Left cardiac atrium (tissue), 4 donors: ENCODE data around the gene SH3BP5. TPM values are rescaled to one million over a fixed set of nuclear protein-coding genes. Genes with fewer than 3 reads are reported as not detected.
"Not testable (repeated sequence)": the region's sequence is repeated elsewhere in the genome, so short reads cannot be mapped to it uniquely, and the experiment has no call there.

ENCODE experiments used
- ATAC-seq, 2 donors: fragments of 200-7000 bp; cut with Tn5 transposase; one replicate each; pipeline ENCODE4 v1.9.1; 2020; ENCODE audit warnings: mild to moderate bottlenecking in 2 of 2, moderate library complexity in 2 of 2
- DNase-seq: peaks from one replicate; pipeline ENCODE4 v3.0.0-alpha.2; 2020
- intact Hi-C, 2 donors: fragments of 100-400 bp; cut with DNase I; formaldehyde crosslinking; loops; one replicate each; pipeline versions ENCODE4 v1.14.1 to v1.15.1; 2022 to 2023
- long read RNA-seq: library from polyadenylated mRNA; unstranded; transcript quantifications from one replicate; pipeline ENCODE4 v2.0.0, GENCODE V29; 2021
- total RNA-seq, 2 donors: library from RNA; stranded (reverse); fragmentation: NEBNext Ultra II Directional; extraction: Animal tissue kit (Norgen Biotek cat#: 25700); gene quantifications; one replicate each; pipeline ENCODE4 v1.2.1, GENCODE V29; 2021
- donor health status: DM: no; HTN: yes; CAD: no.
- donor health status: DM: no; HTN: yes; CAD: no; lungs with severe emphysema.
- donor health status: DM: yes; HTN: yes; CAD: no.
- donor health status: Dilated cardiomyopathy.

The SH3BP5 gene, protein sequence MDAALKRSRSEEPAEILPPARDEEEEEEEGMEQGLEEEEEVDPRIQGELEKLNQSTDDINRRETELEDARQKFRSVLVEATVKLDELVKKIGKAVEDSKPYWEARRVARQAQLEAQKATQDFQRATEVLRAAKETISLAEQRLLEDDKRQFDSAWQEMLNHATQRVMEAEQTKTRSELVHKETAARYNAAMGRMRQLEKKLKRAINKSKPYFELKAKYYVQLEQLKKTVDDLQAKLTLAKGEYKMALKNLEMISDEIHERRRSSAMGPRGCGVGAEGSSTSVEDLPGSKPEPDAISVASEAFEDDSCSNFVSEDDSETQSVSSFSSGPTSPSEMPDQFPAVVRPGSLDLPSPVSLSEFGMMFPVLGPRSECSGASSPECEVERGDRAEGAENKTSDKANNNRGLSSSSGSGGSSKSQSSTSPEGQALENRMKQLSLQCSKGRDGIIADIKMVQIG
- total RNA-seq, result 10 to 100 TPM; 21.7 to 24.8 TPM
- long read RNA-seq, transcript SH3BP5-202 (9 exons, 2,822 nt), result major isoform, 20 of 28 reads
- long read RNA-seq, partial matches to known transcripts, result 3 of 28 reads
- long read RNA-seq, other reads (novel, unspliced or antisense), result 5 of 28 reads

- peak; percentile 85 for DNase-seq
- intact Hi-C loops, result loop anchor here (5.0 kb wide), 1 partner anchor 65 kb away; no protein-coding TSS in a partner anchor
- peak; percentile 91 to 94 for ATAC-seq
These were observed at the start of gene SH3BP5 for GRCh38 chr3:15332405-15333098. Gene SH3BP5, minus strand, starts transcription at chr3:15332586. Its CDS starts 178 bp downstream, at chr3:15332408.

GRCh38 chr3:15380980-15381890, 48.8 kb upstream of the SH3BP5 start:
- ATAC-seq (no peak), DNase-seq (no peak)
- intact Hi-C loops, result no loop called here

- peak; percentile 97 to 98 for ATAC-seq
- intact Hi-C loops, result loop anchor here (1.0 to 10.0 kb wide), 3 partner anchors 110 to 263 kb away; no protein-coding TSS in a partner anchor
- DNase-seq, result peak; percentile 95
These were observed 45.8 kb upstream of the SH3BP5 start for GRCh38 chr3:15377961-15378791.

DNA sequence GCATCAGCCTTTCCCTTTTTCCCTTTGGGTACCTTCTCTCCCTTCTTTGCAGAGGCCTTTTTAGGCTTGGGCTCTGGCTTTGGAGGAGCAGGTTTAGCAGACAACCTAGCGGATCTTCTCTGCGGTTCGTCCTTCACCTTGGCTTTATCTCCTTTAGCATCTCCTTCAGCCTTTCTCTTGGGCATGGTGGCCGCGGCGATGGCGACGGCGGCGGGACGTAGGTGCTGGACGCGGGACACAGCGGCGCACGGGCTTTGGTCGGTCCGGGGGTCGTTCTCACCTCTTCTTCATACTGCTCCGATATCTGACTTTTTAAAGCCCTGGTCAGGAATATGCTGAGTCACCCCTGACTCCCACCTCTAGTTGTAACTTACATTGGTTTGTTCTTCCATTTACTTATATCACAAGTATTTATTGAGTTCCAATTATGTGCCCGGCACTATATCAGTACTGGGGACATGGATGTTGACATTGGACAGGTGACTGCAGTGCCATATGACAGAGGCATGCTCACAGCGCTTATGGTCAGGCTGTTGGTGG, 43.1 kb upstream of the SH3BP5 start:
- DNase-seq (no peak), ATAC-seq (no peak)
- intact Hi-C loops, result loop anchor here (5.0 to 10.0 kb wide), 2 partner anchors 108 to 261 kb away; no protein-coding TSS in a partner anchor

GRCh38 chr3:15372918-15373317, 40.5 kb upstream of the SH3BP5 start:
- intact Hi-C loops, result loop anchor here in 1 of 2 donors (10.0 kb wide), 1 partner anchor 258 kb away; no protein-coding TSS in a partner anchor
- ATAC-seq (no peak), DNase-seq (no peak)

DNA sequence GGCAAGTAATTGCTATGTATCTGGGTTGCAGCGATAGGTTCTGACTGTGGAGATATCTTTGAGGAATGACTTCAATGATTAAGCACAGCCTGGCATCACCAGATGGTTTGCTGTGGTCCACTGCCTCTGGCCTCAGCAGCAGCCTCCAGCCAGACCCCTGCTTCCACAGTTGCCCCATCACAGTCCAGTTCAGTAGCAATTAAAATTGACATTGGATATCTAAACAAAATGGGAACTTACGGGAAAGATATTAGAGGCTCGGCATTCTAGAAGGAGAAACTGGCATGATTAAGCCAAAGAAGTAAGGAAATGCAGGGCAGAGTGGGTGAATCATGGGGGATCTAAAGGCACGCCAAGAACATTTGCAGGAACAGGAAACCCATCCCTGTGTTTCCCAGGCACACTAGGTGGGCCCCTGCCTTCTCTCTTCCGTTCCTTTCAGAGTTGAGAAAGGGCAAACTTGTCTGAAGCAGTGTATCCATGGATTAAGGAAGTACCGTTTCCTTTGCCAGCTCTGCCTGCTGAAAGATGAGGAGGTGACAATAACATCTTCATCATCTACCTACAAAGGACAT, 36.3 kb upstream of the SH3BP5 start:
- DNase-seq (no peak), ATAC-seq (peak in 1 of 2 donors; percentile 59)
- intact Hi-C loops, result no loop called here

DNA sequence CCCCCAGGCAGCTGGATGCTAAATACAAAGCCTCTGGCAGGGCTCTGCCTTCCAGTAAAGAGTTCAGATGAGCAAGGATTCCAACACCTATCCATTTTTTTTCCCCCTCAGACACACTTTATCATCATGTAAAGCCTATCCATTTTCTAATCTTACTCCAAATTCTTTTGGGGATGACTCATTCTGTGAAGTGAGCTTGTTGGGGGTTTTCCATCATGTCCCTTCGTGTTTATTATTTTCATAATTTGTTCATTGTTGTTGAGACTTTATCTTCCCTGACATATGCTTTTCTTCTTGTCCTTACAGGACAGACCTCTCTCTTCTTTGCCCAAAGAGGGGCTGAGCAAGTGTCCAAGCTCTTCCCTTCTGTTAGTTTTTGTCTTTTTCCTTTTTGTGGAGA, 34.7 kb upstream of the SH3BP5 start:
- ATAC-seq (no peak), DNase-seq (no peak)
- intact Hi-C loops, result no loop called here

GRCh38 chr3:15364078-15364477, 31.7 kb upstream of the SH3BP5 start:
- DNase-seq, intact Hi-C loops: not testable (repeated sequence)

GRCh38 chr3:15361494-15362214, 29.3 kb upstream of the SH3BP5 start:
- ATAC-seq (peak in 1 of 2 donors; percentile 48), DNase-seq (no peak)
- intact Hi-C loops, result no loop called here

More at GRCh38 chr3:15364078-15364477, 31.7 kb upstream of the SH3BP5 start:
- ATAC-seq, result not testable (repeated sequence)

GRCh38 chr3:15360788-15361493, 28.6 kb upstream of the SH3BP5 start:
- no peak for DNase-seq
- ATAC-seq, result peak in 1 of 2 donors; percentile 31
- intact Hi-C loops, result no loop called here

DNA sequence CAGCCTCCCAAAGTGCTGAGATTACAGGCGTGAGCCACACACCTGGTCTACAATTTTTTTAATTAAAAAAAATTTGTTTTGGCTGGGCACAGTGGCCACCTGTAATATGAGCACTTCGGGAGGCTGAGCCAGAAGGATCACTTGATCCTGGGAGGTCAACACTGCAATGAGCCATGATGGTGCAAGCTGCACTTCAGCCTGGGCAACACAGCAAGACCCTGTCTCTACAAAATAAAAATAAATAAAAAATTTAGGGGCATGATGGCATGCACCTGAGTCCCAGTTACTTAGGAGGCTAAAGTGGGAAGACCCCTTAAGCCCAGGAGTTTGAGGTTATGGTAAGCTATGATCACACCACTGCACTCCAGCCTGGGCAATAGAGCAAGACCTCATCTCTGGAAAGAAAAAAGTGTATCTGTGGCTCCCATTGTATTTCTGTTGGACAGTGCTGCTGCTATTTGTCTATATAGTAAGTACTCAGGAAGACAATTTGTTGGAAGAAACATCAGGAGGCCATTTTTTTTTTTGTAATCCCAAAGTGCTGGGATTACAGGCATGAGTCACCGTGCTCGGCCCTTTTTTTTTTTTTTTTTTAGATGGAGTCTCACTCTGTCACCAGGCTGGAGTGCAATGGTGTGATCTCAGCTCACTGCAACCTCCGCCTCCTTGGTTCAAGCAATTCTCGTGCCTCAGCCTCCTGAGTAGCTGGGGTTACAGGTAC, 27.5 kb upstream of the SH3BP5 start:
- intact Hi-C loops, result no loop called here
- DNase-seq (no peak), ATAC-seq (no peak)

DNA sequence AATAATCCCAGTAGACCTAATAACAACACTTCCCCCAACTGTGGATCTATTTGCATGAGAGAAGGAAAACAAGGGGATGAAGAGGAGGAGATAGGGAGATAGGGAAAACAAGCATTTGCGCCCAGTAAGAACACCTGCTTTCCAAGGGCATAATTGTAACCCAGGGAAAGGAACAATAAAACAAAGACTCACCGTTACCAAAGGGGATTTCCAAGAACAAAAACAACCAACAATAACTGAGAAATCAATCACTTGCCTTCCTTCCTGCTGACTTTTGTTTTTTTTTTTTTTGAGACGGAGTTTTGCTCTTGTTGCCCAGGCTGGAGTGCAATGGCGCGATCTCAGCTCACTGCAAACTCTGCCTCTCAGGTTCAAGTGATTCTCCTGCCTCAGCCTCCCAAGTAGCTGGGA, 24.3 kb upstream of the SH3BP5 start:
- ATAC-seq, DNase-seq, intact Hi-C loops: not testable (repeated sequence)

- no peak for ATAC-seq
- intact Hi-C loops, result no loop called here
- DNase-seq, result no peak
These were observed 23.8 kb upstream of the SH3BP5 start for GRCh38 chr3:15356176-15356575.

DNA sequence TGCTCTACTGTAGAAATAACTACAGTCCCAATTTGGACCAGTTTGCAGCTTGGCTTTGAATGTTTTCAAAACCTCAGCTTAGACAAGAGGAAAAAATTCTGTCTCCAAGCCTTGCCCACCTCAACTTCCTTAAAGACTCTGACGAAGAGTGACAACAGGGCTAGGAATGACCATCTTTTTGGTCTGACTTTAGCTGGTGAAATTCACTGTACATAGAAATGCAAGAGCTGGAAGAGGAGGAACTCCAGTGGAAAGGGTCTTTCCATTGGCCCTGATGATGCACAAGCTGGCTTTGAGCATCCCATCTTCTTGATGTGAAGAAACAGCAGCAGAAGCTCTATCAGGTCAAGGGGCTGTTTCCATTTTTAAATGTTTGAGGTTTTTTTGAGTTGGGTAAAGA, 22.7 kb upstream of the SH3BP5 start:
- DNase-seq (no peak), ATAC-seq (no peak)
- intact Hi-C loops, result no loop called here

- ATAC-seq (no peak), DNase-seq (no peak)
- intact Hi-C loops, result no loop called here
These were observed 22.1 kb upstream of the SH3BP5 start for GRCh38 chr3:15354485-15354884.
